Measurements from ENCODE around the gene NDFIP1.

The NDFIP1 gene

GRCh38 chr5:142070734-142071133, 37.8 kb upstream of the NDFIP1 start:
- TF ChIP-seq CTCF (IDR thresholded peaks at IDR 0.05; ENCODE audit: low read depth, low read length) = no peak
- DNase-seq (ENCODE audit: low read depth in 2 of 2) = no peak

GRCh38 chr5:142072488-142072887, 36.1 kb upstream of the NDFIP1 start:
- DNase-seq (ENCODE audit: low read depth in 2 of 2) = no peak
- H3K4me3 ChIP-seq (replicated peaks in 1 of 2; ENCODE audit: low read depth in 2 of 2, low read length in 2 of 2) = no peak overlapping the region
- TF ChIP-seq CTCF (IDR thresholded peaks at IDR 0.05; ENCODE audit: low read depth, low read length) = no peak

More at GRCh38 chr5:142070734-142071133, 37.8 kb upstream of the NDFIP1 start:
- H3K4me3 ChIP-seq (replicated peaks in 1 of 2; ENCODE audit: low read depth in 2 of 2, low read length in 2 of 2) = no peak overlapping the region

GRCh38 chr5:142073362-142073988, 35.1 kb upstream of the NDFIP1 start:
- no peak overlapping the region for H3K4me3 ChIP-seq (replicated peaks in 1 of 2; ENCODE audit: low read depth in 2 of 2, low read length in 2 of 2)
- TF ChIP-seq CTCF (IDR thresholded peaks at IDR 0.05; ENCODE audit: low read depth, low read length) = no peak
- DNase-seq (ENCODE audit: low read depth in 2 of 2) = no peak

GRCh38 chr5:142074006-142074405, 34.6 kb upstream of the NDFIP1 start:
- no peak for DNase-seq (ENCODE audit: low read depth in 2 of 2)
- TF ChIP-seq CTCF (IDR thresholded peaks at IDR 0.05; ENCODE audit: low read depth, low read length) = no peak
- H3K4me3 ChIP-seq (replicated peaks in 1 of 2; ENCODE audit: low read depth in 2 of 2, low read length in 2 of 2) = no peak overlapping the region

GRCh38 chr5:142078221-142078620, 30.4 kb upstream of the NDFIP1 start:
- no peak for DNase-seq (ENCODE audit: low read depth in 2 of 2)
- H3K4me3 ChIP-seq (replicated peaks in 1 of 2; ENCODE audit: low read depth in 2 of 2, low read length in 2 of 2) = no peak overlapping the region
- no peak for TF ChIP-seq CTCF (IDR thresholded peaks at IDR 0.05; ENCODE audit: low read depth, low read length)

- no peak for DNase-seq (ENCODE audit: low read depth in 2 of 2)
- TF ChIP-seq CTCF (IDR thresholded peaks at IDR 0.05; ENCODE audit: low read depth, low read length) = no peak
- no peak overlapping the region for H3K4me3 ChIP-seq (replicated peaks in 1 of 2; ENCODE audit: low read depth in 2 of 2, low read length in 2 of 2)
These were observed 29.9 kb upstream of the NDFIP1 start for GRCh38 chr5:142078706-142079105.

- TF ChIP-seq CTCF (IDR thresholded peaks at IDR 0.05; ENCODE audit: low read depth, low read length) = no peak
- no peak for DNase-seq (ENCODE audit: low read depth in 2 of 2)
- no peak overlapping the region for H3K4me3 ChIP-seq (replicated peaks in 1 of 2; ENCODE audit: low read depth in 2 of 2, low read length in 2 of 2)
These were observed 29.3 kb upstream of the NDFIP1 start for GRCh38 chr5:142079306-142079721.
